ENCODE results near the gene PHC2. TPM values are rescaled to one million over a fixed set of nuclear protein-coding genes. Genes with fewer than 3 reads are reported as not detected.

The PHC2 gene
- total RNA-seq, 2 donors from 2014 or later: 60.6 to 74.8 TPM

DNA sequence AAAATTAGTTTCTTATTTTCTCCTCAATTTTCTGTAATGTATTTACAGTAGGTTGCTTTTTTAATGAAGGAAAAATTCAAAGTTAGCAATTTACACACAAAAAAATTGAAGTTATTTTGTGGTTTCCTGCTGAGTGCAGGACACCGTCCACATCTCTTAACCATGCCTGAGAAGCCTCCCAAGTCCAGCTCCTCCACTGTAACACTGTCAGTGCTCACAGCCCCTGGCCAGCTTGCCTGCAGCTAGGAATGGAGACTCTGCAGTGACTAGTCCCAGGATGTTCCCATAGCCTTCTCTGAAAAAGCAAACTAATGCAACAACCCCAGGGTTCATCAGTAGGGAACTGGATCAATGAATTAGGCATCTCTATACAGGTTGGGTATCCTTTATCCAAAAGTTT is 113.5 kb downstream of the PHC2 start:
- H3K27me3 ChIP-seq: no peaks in the 10 kb centered on the region

DNA sequence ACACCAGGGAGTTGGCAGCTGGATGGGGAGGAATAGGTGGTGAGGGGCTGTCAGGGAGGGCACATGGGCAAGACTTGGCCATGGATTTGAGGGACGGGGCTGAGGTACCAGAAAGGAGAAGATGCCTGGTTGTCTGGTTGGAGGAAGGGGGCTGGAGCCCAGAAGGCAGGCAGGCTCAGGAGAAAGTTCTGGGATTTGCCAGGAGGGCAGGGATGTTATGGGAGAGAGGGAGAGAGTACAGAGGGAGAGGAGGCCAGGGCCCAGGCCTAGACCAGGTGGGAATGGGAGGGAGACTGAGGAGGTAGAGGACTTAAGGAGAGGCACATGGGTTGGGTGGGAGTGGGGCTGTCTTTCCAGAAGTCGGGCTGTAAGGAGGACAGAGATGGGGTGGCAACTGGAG is 114.3 kb downstream of the PHC2 start:
- Histone ChIP-seq H3K4me1 (no peaks in the 10 kb centered on the region), H3K4me3 (no peak overlapping the region), H3K9me3 (no peaks in the 10 kb centered on the region), H3K27me3 (no peaks in the 10 kb centered on the region), H3K36me3 (no peaks in the 10 kb centered on the region), H3K27ac (no peak overlapping the region), H3K9ac (ENCODE audit: low read depth in 2 of 2, low read length in 2 of 2) (no peak overlapping the region)
- no peak for DNase-seq
- intact Hi-C loops (cut with DNase I): no loop called here
- TF ChIP-seq, protein P1, sequence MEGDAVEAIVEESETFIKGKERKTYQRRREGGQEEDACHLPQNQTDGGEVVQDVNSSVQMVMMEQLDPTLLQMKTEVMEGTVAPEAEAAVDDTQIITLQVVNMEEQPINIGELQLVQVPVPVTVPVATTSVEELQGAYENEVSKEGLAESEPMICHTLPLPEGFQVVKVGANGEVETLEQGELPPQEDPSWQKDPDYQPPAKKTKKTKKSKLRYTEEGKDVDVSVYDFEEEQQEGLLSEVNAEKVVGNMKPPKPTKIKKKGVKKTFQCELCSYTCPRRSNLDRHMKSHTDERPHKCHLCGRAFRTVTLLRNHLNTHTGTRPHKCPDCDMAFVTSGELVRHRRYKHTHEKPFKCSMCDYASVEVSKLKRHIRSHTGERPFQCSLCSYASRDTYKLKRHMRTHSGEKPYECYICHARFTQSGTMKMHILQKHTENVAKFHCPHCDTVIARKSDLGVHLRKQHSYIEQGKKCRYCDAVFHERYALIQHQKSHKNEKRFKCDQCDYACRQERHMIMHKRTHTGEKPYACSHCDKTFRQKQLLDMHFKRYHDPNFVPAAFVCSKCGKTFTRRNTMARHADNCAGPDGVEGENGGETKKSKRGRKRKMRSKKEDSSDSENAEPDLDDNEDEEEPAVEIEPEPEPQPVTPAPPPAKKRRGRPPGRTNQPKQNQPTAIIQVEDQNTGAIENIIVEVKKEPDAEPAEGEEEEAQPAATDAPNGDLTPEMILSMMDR (IDR thresholded peaks at IDR 0.05): no peak

More for the DNA sequence above, 113.5 kb downstream of the PHC2 start:
- no peak for DNase-seq
- H3K27ac ChIP-seq: no peak overlapping the region
- intact Hi-C loops (cut with DNase I): no loop called here
- H3K9ac ChIP-seq (ENCODE audit: low read depth in 2 of 2, low read length in 2 of 2): no peak overlapping the region
- TF ChIP-seq, protein P1 (IDR thresholded peaks at IDR 0.05): no peak
- H3K9me3 ChIP-seq: no peaks in the 10 kb centered on the region
- no peak overlapping the region for H3K4me3 ChIP-seq
- no peaks in the 10 kb centered on the region for H3K36me3 ChIP-seq
- no peaks in the 10 kb centered on the region for H3K4me1 ChIP-seq

- H3K4me3 ChIP-seq: no peak overlapping the region
- no peaks in the 10 kb centered on the region for H3K9me3 ChIP-seq
- no peak overlapping the region for H3K27ac ChIP-seq
- H3K27me3 ChIP-seq: no peaks in the 10 kb centered on the region
- intact Hi-C loops (cut with DNase I): no loop called here
- no peak for DNase-seq
- H3K9ac ChIP-seq (ENCODE audit: low read depth in 2 of 2, low read length in 2 of 2): no peak overlapping the region
- TF ChIP-seq, protein P1 (IDR thresholded peaks at IDR 0.05): no peak
- no peaks in the 10 kb centered on the region for H3K4me1 ChIP-seq
- H3K36me3 ChIP-seq: no peaks in the 10 kb centered on the region
These were observed 116.5 kb downstream of the PHC2 start for GRCh38 chr1:33314416-33314815.

- TF ChIP-seq, protein P1 (IDR thresholded peaks at IDR 0.05): no peak
- intact Hi-C loops (cut with DNase I): no loop called here
- no peaks in the 10 kb centered on the region for H3K9me3 ChIP-seq
These were observed 118.5 kb downstream of the PHC2 start for GRCh38 chr1:33312413-33312749.

DNA sequence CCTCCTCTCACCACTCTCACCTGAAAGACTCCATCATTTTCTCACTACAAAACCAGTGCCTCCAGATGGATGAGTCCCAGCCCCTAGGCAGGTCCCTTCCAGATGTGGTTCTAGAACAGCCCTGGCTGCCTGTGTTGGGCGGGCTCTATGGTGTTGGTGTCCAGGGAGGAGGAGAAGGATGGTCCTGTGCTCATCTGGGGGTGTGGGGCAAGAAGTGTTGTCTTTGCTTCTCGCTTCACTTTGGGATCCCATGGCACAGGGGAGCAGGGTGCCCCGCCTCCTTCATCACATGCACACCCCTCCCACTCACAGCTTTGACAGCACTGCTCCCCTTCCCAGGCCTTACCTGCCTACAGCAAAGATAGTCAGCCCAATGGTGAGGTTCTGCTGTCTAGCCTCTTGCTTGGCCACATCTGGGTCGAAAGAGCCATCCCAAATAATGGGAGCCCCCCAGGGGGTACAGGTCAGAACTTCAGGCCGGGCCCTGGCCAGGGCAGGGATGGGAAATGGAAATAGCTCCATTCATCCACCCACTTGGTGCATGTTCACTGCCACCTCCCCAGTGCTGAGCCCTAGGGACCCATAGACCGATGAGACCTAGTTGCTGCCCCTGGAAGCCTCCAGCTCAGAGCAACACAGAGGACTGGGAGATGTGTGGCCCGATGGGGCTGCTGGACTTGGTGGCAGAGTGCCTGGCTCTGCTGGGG is 119.0 kb downstream of the PHC2 start:
- Histone ChIP-seq H3K4me1 (no peaks in the 10 kb centered on the region), H3K9ac (ENCODE audit: low read depth in 2 of 2, low read length in 2 of 2) (no peak overlapping the region), H3K27me3 (peaks cover 4% of the 10 kb centered on the region), H3K9me3 (no peaks in the 10 kb centered on the region), H3K4me3 (no peak overlapping the region), H3K27ac (no peak overlapping the region), H3K36me3 (no peaks in the 10 kb centered on the region)
- intact Hi-C loops (cut with DNase I): no loop called here
- TF ChIP-seq, protein P1 (IDR thresholded peaks at IDR 0.05): no peak
- DNase-seq: no peak

More at GRCh38 chr1:33312413-33312749, 118.5 kb downstream of the PHC2 start:
- Histone ChIP-seq H3K27ac (no peak overlapping the region), H3K9ac (ENCODE audit: low read depth in 2 of 2, low read length in 2 of 2) (no peak overlapping the region), H3K4me3 (no peak overlapping the region), H3K4me1 (no peaks in the 10 kb centered on the region), H3K36me3 (no peaks in the 10 kb centered on the region), H3K27me3 (no peaks in the 10 kb centered on the region)
- no peak for DNase-seq

Measured in colonic mucosa (tissue), 4 donors.